Activated CD8-positive, alpha-beta T cell treated with anti-CD3 and anti-CD28 coated beads for 36 hours (primary cell): ENCODE measurements around the gene ZNF365. TPM values are rescaled to one million over a fixed set of nuclear protein-coding genes. Genes with fewer than 3 reads are reported as not detected.
A peak's percentile ranks its signal among the peaks of the same experiment; 100 is the strongest.

Experiments
- ATAC-seq: fragments of 200-7000 bp; cut with Tn5 transposase; one replicate; pipeline ENCODE4 v1.10.0; 2021; ENCODE audit warnings: mild to moderate bottlenecking, moderate library complexity
- CTCF ChIA-PET: fragments of 350-600 bp; sonication (Branson Sonifier 250); formaldehyde crosslinking; loops from one replicate; lab custom pipeline; 2021; ENCODE audit warnings: antibody characterized with exemption; lab: Charles Lee
- POLR2A ChIA-PET: fragments of 350-600 bp; sonication (Branson Sonifier 250); formaldehyde crosslinking; loops from one replicate; lab custom pipeline; 2021; ENCODE audit warnings: antibody characterized with exemption; lab: Charles Lee
- DNase-seq: peaks from one replicate; pipeline ENCODE4 v3.0.0-alpha.2; 2020
- H3K27ac Mint-ChIP-seq: one replicate; pipeline ENCODE4 v1.8.0; 2021; ENCODE audit warnings: mild to moderate bottlenecking, mixed read lengths
- H3K27me3 Mint-ChIP-seq: one replicate; pipeline ENCODE4 v1.8.0; 2021; ENCODE audit warnings: mixed read lengths
- H3K36me3 Mint-ChIP-seq: one replicate; pipeline ENCODE4 v1.8.0; 2021; ENCODE audit warnings: low read depth, mixed read lengths
- H3K4me1 Mint-ChIP-seq: one replicate; pipeline ENCODE4 v1.8.0; 2021; ENCODE audit warnings: low read depth, mixed read lengths
- H3K4me3 Mint-ChIP-seq: one replicate; pipeline ENCODE4 v1.8.0; 2021; ENCODE audit warnings: mild to moderate bottlenecking, moderate library complexity, mixed read lengths
- H3K9me3 Mint-ChIP-seq: one replicate; pipeline ENCODE4 v1.8.0; 2021; ENCODE audit warnings: mixed read lengths
- intact Hi-C: fragments of 100-400 bp; cut with micrococcal nuclease; formaldehyde crosslinking; loops from one replicate; pipeline ENCODE4 v1.10.0; 2022
- total RNA-seq, 2 experiments: library from RNA; stranded (reverse); gene quantifications; one replicate each; pipeline ENCODE4 v1.2.3, GENCODE V29; 2021
- TF ChIP-seq, protein P1 (sequence below): fragments of 200-600 bp; IDR thresholded peaks from one replicate; pipeline ENCODE4 v1.8.0; 2022; ENCODE audit warnings: antibody characterized with exemption, mild to moderate bottlenecking

ZNF365 gene
- total RNA-seq, 2 experiments from 2014 or later = not detected

DNA sequence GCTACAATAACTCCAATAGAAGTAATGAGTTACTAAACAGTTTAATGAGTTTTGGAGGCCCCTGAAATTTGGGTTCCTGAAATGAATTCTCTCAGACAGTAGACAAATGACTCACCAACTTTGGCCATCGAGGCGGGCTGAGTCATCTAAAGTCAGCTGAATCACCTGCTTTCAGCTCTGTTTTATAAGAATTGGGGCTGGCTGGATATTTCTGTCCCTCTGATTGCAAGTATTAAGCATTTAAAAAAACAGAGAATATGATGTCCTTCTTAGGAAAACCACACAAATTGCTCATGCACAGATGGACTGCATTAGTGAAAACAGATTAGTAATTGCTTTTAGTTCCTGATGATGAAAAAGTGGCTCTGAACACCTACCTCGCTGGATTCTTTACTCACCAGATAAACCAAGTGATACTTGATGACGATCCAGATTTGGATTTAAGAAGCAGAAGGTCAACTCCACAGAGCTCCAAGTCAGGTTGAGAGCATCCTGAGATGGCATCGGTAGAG, 59.1 kb downstream of the ZNF365 start:
- TF ChIP-seq, protein P1, sequence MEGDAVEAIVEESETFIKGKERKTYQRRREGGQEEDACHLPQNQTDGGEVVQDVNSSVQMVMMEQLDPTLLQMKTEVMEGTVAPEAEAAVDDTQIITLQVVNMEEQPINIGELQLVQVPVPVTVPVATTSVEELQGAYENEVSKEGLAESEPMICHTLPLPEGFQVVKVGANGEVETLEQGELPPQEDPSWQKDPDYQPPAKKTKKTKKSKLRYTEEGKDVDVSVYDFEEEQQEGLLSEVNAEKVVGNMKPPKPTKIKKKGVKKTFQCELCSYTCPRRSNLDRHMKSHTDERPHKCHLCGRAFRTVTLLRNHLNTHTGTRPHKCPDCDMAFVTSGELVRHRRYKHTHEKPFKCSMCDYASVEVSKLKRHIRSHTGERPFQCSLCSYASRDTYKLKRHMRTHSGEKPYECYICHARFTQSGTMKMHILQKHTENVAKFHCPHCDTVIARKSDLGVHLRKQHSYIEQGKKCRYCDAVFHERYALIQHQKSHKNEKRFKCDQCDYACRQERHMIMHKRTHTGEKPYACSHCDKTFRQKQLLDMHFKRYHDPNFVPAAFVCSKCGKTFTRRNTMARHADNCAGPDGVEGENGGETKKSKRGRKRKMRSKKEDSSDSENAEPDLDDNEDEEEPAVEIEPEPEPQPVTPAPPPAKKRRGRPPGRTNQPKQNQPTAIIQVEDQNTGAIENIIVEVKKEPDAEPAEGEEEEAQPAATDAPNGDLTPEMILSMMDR = no peak
- peak; percentile 81 for DNase-seq
- Mint-ChIP-seq H3K4me1 (peaks cover 25% of the 10 kb centered on the region), H3K4me3 (no peak overlapping the region), H3K36me3 (no peaks in the 10 kb centered on the region), H3K9me3 (peaks cover 2% of the 10 kb centered on the region), H3K27me3 (peaks cover 5% of the 10 kb centered on the region), H3K27ac (no peak overlapping the region)
- CTCF ChIA-PET = interaction anchor here (1.4 kb wide), 1 partner anchor 12 kb away, joined by 4 read pairs; no protein-coding TSS in a partner anchor
- POLR2A ChIA-PET = no interaction called here
- ATAC-seq = peak; percentile 85
- intact Hi-C loops = loop anchor here (10.0 kb wide), 1 partner anchor 168 kb away; the partner anchor contains the start of gene RTKN2

DNA sequence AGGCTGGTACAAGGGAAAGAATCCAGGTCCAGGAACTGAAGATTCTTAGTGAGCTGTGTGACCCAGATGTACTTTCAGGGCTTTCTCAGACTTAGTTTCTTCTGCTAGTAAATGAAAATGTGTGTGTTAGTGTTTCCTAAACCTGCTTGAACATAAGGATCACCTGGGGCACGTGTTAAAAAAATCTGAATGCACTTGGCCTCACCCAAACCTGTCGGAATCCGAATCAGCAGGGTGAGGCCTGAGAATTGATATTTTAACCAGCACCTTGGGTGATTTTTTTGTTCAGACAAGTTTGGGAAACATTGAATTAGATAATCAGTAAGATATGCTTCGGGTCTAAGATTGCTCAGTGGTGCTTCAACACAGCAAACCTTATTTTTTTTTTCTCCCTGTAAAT, 59.7 kb downstream of the ZNF365 start:
- Mint-ChIP-seq H3K4me3 (no peak overlapping the region), H3K27ac (no peak overlapping the region), H3K9me3 (no peaks in the 10 kb centered on the region), H3K36me3 (no peaks in the 10 kb centered on the region), H3K4me1 (peaks cover 25% of the 10 kb centered on the region), H3K27me3 (peaks cover 6% of the 10 kb centered on the region)
- ChIA-PET POLR2A (interaction anchor here (0.6 kb wide), 1 partner anchor 175 kb away, joined by 3 read pairs; no protein-coding TSS in a partner anchor), CTCF (interaction anchor here (1.4 kb wide), 1 partner anchor 13 kb away, joined by 4 read pairs; no protein-coding TSS in a partner anchor)
- ATAC-seq = no peak
- TF ChIP-seq, protein P1 = no peak
- DNase-seq = no peak
- intact Hi-C loops = loop anchor here (10.0 kb wide), 1 partner anchor 169 kb away; the partner anchor contains the start of gene RTKN2

DNA sequence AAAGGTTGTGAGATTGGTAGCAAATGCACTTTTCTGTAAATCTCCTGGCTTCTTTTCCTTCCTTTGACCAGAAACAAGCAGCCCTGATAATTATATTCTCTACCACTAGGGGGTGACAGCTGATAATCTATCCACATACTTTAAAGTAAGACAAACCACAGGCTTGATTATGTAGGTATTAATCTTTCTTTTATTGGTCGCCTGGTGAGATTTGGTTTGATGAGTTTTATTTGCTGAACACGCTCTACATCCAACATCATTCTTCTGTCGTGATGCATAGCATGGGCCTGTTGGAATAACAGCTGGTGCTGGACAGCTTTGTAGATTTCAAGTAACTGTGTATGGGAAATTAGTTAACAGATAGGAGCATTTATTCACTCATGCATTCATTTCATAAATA, 63.5 kb downstream of the ZNF365 start:
- H3K4me3 Mint-ChIP-seq = no peak overlapping the region
- TF ChIP-seq, protein P1 = peak; percentile 78
- H3K27me3 Mint-ChIP-seq = peaks cover 6% of the 10 kb centered on the region
- H3K4me1 Mint-ChIP-seq = peaks cover 19% of the 10 kb centered on the region
- intact Hi-C loops = loop anchor here (5.0 to 10.0 kb wide), 3 partner anchors 155 to 720 kb away; partner anchors contain the start of gene RTKN2
- no peaks in the 10 kb centered on the region for H3K9me3 Mint-ChIP-seq
- H3K27ac Mint-ChIP-seq = no peak overlapping the region
- ChIA-PET CTCF (interaction anchor here (0.7 to 4.3 kb wide), 43 partner anchors 9 to 729 kb away, joined by 3 to 45 read pairs (median 4); partner anchors contain the start of gene EGR2), POLR2A (interaction anchor here (0.8 kb wide), 1 partner anchor 432 kb away, joined by 3 read pairs; no protein-coding TSS in a partner anchor)
- no peaks in the 10 kb centered on the region for H3K36me3 Mint-ChIP-seq
- ATAC-seq (peak; percentile 63), DNase-seq (no peak)

DNA sequence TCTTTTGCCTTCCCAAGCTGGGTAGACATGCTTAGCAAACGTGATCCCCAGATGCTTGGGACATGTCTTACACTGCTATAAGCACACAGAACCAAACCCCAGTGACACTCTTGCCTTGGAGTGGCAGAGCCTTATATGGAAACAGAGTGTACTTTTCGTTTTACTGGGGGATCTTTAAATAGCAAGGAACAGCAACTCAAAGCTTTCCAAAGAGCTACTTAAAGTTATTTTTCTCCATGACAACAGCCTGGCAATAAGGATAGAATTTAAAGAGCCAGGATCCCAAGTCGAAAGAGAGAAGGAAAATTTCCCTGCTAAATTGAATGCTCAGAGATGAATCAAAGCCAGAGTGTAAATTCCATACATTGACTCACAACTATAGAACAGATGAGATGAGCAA, 67.8 kb downstream of the ZNF365 start:
- Mint-ChIP-seq H3K9me3 (no peaks in the 10 kb centered on the region), H3K4me3 (no peak overlapping the region), H3K36me3 (no peaks in the 10 kb centered on the region), H3K27me3 (peaks cover 4% of the 10 kb centered on the region), H3K4me1 (peaks cover 2% of the 10 kb centered on the region), H3K27ac (no peak overlapping the region)
- ChIA-PET POLR2A (no interaction called here), CTCF (no interaction called here)
- DNase-seq = no peak
- TF ChIP-seq, protein P1 = no peak
- intact Hi-C loops = loop anchor here (10.0 kb wide), 1 partner anchor 643 kb away; no protein-coding TSS in a partner anchor
- no peak for ATAC-seq
